Ishikawa (cell line): Measurements from ENCODE around the gene SHB.

Experiments
- CEBPB ChIP-seq: IDR thresholded peaks from 2 replicates; pipeline ENCODE4 v1.6.1; 2012
- CREB1 ChIP-seq: IDR thresholded peaks from 2 replicates; pipeline ENCODE4 v1.6.1; 2012; ENCODE audit warnings: low read depth
- EGR1 ChIP-seq: IDR thresholded peaks from 2 replicates; pipeline ENCODE4 v1.6.1; 2012
- EP300 ChIP-seq: IDR thresholded peaks from 2 replicates; pipeline ENCODE4 v1.6.1; 2012; ENCODE audit warnings: borderline replicate concordance
- FOXM1 ChIP-seq: IDR thresholded peaks from 2 replicates; pipeline ENCODE4 v1.6.1; 2012; ENCODE audit warnings: low read depth, borderline replicate concordance
- MAX ChIP-seq: IDR thresholded peaks from 2 replicates; pipeline ENCODE4 v1.6.1; 2012
- NFIC ChIP-seq: IDR thresholded peaks from 2 replicates; pipeline ENCODE4 v1.6.1; 2012
- RAD21 ChIP-seq: IDR thresholded peaks from 2 replicates; pipeline ENCODE4 v1.6.1; 2012; ENCODE audit warnings: low read depth
- REST ChIP-seq: IDR thresholded peaks from 2 replicates; pipeline ENCODE4 v1.6.1; 2012; ENCODE audit warnings: low read depth, mild to moderate bottlenecking
- TAF1 ChIP-seq: IDR thresholded peaks from 2 replicates; pipeline ENCODE4 v1.6.1; 2012; ENCODE audit warnings: low read depth, mild to moderate bottlenecking
- TCF12 ChIP-seq: IDR thresholded peaks from 2 replicates; pipeline ENCODE4 v1.6.1; 2012; ENCODE audit warnings: low read depth
- TEAD4 ChIP-seq: IDR thresholded peaks from 2 replicates; pipeline ENCODE4 v1.6.1; 2012
- USF1 ChIP-seq: IDR thresholded peaks from 2 replicates; pipeline ENCODE4 v1.6.1; 2012
- YY1 ChIP-seq: IDR thresholded peaks from 2 replicates; pipeline ENCODE4 v1.6.1; 2012; ENCODE audit warnings: low read depth
- ZBTB7A ChIP-seq: IDR thresholded peaks from 2 replicates; pipeline ENCODE4 v1.6.1; 2012; ENCODE audit warnings: low read depth

SHB gene

GRCh38 chr9:37923796-37924427, 145.1 kb downstream of the SHB start:
- TF ChIP-seq FOXM1 (no peak), EP300 (no peak), USF1 (no peak), TCF12 (no peak), YY1 (no peak), MAX (no peak), EGR1 (no peak), TAF1 (no peak), ZBTB7A (no peak), TEAD4 (no peak), NFIC (no peak), REST (no peak), CREB1 (no peak), CEBPB (no peak)

GRCh38 chr9:37923118-37923795, 145.8 kb downstream of the SHB start:
- no peak for TF ChIP-seq ZBTB7A
- peak; percentile 43; the same call in 1 of the 2 replicates for TF ChIP-seq USF1
- TF ChIP-seq EGR1: 0 out of 2 replicates have a peak, but pooled peaks have one; percentile 11

GRCh38 chr9:37922363-37923117, 146.5 kb downstream of the SHB start:
- TF ChIP-seq YY1: no peak
- no peak for TF ChIP-seq ZBTB7A
- TF ChIP-seq TEAD4: no peak
- TF ChIP-seq USF1: no peak
- TF ChIP-seq EGR1: no peak
- TF ChIP-seq CREB1: no peak
- no peak for TF ChIP-seq NFIC
- TF ChIP-seq RAD21: no peak
- TF ChIP-seq MAX: no peak
- no peak for TF ChIP-seq TAF1
- TF ChIP-seq TCF12: no peak
- no peak for TF ChIP-seq REST

- TF ChIP-seq MAX: no peak
- no peak for TF ChIP-seq CREB1
- no peak for TF ChIP-seq CEBPB
- TF ChIP-seq RAD21: no peak
- TF ChIP-seq EP300: no peak
- TF ChIP-seq EGR1: no peak
- no peak for TF ChIP-seq REST
- TF ChIP-seq TAF1: no peak
- TF ChIP-seq TEAD4: no peak
- no peak for TF ChIP-seq ZBTB7A
- TF ChIP-seq TCF12: no peak
- no peak for TF ChIP-seq USF1
Measured at GRCh38 chr9:37921546-37922300, 147.3 kb downstream of the SHB start.
